Suppressor macrophage (primary cell): ENCODE data around the gene SMARCD2.
"Not testable (repeated sequence)": the region's sequence is repeated elsewhere in the genome, so short reads cannot be mapped to it uniquely, and the experiment has no call there.

Experiments
- DNase-seq, 4 experiments: peaks; one replicate each; pipeline ENCODE4 v3.0.0-alpha.2; 2020 to 2022

Gene SMARCD2

DNA sequence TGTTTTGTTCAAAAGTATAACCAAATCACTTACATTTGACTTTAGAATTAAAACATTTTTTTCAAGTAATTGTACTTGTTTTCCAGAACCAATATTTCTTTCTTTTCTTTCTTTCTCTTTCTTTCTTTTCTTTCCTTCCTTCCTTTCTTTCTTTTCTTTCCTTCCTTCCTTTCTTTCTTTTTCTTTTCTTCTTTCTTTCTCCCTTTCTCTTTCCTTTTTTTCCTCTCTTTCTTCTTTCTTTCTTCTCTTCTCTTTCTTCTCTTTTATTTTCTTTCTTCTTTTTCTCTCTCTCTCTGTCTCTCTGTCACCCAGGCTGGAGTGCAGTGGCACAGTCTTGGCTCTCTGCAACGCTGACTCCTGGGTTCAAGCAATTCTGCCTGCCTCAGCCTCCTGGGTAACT, 41.7 kb downstream of the SMARCD2 start:
- no peak for DNase-seq

DNA sequence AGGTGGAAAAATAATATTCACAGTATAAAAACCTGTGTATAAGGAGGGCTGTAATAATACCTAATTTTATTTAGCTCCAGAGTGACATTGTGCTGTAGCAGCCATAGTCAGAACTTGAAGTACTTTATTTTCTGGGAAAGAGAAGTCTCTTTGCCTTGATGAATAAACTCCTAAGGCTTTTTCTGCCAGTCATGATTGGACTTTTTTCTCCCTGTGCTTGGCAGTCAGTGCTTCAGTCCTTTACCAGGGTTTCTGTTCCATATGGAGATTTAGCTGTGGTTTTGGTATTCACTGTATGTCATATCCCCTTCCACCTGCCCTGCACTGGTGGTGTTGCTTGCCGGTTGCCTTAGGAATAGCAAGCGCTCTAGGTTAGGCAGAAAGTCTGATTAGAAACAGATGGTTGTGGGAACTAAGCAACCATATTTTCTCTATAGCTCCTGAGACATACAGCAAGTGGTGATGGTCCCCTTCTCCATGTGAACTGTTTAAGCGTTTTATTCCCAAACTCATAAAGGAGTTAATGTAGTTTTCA, 43.8 kb downstream of the SMARCD2 start:
- DNase-seq = no peak

DNA sequence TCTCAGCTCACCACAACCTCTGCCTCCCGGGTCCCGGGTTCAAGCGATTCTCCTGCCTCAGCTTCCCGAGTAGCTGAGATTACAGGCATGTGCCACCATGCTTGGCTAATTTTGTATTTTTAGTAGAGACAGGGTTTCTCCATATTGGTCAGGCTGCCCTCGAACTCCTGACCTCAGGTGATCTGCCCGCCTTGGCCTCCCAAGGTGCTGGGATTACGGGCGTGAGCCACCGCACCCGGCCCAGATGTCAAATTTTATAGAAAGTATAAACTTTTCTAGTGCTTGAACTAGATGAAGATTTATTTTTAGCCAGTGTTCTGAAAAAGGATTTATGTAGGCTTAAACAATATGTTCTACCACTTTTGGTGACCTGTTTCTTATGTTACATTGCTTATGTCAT, 46.1 kb downstream of the SMARCD2 start:
- not testable (repeated sequence) for DNase-seq

DNA sequence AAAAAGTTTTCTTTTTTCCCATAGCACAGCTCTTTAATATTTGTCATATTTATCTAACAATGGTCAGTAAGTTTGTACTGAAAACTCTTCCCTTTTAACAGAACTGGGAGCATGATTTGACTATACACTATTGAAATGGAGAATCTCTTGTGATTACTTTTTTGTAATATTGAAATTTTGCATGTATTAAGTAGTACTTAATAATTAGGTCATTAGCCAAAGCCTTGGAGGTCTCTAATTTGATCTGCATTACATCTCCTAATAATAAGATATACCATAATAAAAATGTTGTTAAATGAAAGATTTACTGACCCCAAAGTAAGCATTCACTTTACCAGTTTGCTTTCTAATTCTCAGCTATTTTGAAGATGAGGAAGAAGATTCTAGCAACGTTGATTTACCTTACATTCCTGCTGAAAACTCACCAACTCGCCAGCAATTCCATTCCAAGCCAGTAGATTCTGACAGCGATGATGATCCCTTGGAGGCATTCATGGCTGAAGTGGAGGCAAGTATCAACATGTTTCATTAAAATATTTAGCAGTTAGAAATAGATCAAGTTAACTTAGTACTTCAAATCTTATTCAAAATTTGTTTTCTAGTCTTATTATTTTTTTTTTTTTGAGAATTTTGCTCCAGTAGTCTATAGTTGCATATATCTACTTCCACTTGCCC, 50.3 kb downstream of the SMARCD2 start:
- DNase-seq = no peak

DNA sequence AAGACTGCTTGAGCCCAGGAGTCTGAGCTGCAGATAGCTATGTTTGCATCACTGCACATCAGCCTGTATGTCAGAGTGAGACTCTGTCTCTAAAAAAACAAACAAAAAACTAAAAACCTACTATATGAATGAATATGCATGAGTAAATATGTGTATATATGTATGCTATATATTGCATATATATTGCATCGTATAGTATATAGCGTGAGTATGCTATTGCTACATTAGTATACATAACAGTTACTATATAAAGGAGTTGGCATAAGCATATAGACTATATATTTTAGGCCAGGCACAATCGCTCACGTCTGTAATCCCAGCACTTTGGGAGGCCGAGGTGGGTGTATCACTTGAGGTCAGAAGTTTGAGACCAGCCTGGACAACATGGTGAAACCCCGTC, 52.4 kb downstream of the SMARCD2 start:
- no peak for DNase-seq

DNA sequence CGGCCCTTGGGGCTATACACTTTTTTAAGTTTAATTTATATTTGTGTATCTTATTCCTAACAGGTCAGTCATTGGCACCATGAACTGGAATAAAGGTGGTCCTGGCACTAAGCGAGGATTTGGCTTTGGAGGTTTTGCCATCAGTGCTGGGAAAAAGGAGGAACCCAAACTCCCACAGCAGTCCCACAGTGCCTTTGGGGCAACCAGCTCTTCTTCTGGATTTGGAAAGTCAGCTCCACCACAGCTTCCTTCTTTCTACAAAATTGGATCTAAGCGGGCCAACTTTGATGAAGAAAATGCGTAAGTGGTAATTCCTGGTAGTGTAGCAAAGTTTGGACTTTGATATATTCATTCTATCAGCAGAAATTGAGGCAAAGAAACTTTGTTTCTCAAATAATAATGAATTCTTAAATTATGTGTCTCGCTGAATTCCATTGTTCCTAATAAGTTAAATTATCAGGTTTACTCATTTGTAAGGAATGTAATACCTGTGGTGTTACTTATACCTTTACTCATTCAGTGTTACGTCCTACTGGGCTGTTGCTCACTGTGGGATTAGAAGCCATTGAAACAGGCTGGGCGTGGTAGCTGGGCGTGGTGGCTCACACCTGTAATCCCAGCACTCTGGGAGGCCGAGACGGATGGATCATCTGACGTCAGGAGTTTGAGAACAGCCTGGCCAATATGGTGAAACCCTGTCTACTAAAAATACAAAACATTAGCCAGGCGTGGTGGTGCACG, 55.3 kb downstream of the SMARCD2 start:
- peak; percentile 54 to 68 (median 64) for DNase-seq

DNA sequence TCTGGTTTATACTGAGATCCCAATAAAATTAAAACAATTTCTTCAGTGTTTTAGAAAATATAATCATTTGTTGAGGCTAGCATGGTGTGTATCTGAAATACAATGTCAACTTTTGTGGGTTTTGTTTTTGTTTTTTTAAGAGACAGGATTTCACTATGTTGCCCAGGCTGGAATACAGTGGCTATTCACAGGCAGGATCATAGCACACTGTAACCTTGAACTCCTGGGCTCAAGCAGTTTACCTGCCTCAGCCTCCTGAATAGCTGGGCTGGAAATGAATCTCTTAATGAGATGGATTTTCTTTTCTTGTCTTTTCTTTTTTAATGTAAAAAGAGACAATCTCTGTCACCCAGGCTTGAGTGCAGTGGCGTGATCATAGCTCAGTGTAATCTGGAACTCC, 56.4 kb downstream of the SMARCD2 start:
- no peak for DNase-seq

DNA sequence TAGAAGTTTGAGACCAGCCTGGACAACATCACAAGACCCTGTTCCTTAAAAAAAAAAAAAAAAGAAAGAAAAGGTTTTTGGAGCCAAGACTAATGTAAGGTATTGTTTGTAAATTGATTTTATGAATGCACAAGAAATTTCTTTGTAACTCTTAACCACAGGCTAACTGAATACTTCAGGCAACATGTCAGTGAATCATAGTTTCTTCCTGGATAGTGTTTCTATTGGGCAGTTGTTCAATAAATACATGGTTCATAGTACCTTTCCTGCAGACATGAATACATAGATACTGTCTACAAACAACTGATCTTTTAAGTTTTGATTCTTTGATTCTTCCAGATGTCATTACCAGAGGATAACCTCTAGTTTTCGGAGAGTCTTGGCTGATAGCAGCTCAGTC, 56.9 kb downstream of the SMARCD2 start:
- no peak for DNase-seq

DNA sequence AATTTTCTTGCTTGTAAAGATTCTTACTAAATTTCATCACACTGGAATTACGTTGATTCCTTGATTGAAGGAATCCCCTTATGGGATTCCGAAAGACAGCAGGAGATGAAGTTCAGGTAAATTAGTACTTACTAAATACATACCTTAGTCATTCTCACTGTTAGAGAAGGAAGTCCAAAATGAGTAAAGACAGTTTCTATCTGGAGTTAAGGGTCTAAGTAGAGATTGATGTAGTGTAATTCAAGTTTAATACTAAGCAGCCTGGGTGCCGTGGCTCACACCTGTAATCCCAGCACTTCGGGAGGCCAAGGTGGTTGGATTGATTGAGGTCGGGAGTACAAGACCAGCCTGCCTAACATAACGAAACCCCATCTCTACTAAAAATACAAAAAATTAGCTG, 59.0 kb downstream of the SMARCD2 start:
- DNase-seq = no peak
